HG02852 (cell line): ENCODE data around the gene RASA4.
"Not testable (repeated sequence)": the region's sequence is repeated elsewhere in the genome, so short reads cannot be mapped to it uniquely, and the experiment has no call there.

ENCODE experiments used
- ATAC-seq: cut with Tn5 transposase; IDR thresholded peaks from one replicate; pipeline ENCODE4 v1.9.1; 2021; ENCODE audit warnings: mild to moderate bottlenecking, moderate library complexity; ENCODE audit not compliant: unreplicated experiment

The RASA4 gene

GRCh38 chr7:102545288-102545687 is 71.3 kb downstream of the RASA4 start:
- not testable (repeated sequence) for ATAC-seq

- not testable (repeated sequence) for ATAC-seq
These were observed 72.2 kb downstream of the RASA4 start for GRCh38 chr7:102544372-102544771.

DNA sequence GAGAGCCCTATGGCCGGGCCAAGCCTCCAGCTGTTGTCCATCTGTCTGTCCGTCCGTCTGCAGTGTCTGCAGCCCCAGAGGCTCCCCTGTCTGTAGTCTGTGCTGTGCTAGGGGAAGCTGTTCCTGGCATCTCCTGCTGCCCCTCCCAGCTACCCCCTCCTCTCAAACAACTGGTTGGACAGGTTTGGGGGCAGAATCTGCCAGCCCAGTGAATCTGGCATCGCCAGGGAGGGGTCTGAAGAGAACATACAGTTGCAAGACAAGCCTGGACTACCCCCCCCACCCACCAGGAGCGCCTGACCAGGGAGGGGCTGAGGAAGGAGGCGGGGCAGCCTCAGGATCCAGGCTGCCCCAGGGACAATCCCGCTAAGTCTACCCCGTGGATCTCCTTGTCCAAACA is 73.0 kb downstream of the RASA4 start, which contains the start of gene UPK3BL2:
TSS of gene UPK3BL2 (minus strand) at position 101 of the 400 bp plus-strand sequence. CDS start at position 41, 60 bp downstream.
- not testable (repeated sequence) for ATAC-seq

GRCh38 chr7:102542771-102543170 is 73.8 kb downstream of the RASA4 start:
- ATAC-seq = not testable (repeated sequence)

- not testable (repeated sequence) for ATAC-seq
These were observed 74.5 kb downstream of the RASA4 start for GRCh38 chr7:102542083-102542482.

DNA sequence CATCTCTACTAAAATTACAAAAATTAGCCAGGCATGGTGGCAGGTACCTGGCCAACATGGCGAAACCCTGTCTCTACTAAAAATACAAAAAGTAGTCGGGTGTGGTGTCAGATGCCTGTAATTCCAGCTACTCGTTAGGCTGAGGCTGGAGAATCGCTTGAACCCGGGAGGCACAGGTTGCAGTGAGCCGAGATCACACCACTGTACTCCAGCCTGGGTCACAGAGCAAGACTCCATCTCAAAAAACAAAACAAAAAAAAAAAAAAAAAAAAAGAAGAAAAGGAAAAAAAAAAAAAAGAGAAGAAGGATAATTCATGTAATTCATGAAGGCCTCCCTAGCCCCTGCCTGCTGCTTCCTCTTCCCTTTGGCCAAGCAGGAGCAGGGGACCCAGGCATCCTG is 76.0 kb downstream of the RASA4 start:
- not testable (repeated sequence) for ATAC-seq

DNA sequence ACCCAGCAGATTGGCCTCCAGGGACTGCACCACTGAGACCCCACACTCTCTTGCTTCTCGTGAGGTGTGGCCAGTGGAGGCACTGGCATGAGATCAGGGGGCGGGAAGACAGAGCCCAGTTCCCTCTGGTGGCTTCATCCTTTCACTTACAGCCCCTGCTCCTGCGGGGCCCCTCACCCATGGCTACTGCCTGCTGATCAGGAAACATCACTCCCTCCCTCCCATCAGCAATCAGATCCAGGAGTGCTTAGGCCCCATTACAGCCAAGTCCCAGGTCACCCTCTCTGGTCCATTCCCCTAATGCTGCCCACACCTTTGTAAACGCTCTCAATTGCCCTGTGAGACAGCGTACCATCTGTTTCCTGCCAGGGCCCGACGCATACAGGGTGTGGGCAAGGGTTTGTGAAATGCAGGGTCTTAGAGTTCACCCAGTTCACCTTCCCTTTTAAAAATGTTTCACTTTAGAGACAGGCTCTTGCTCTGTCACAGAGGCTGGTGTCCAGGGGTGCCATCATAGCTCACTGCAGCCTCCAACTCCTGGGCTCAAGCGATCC is 81.4 kb downstream of the RASA4 start:
- ATAC-seq = not testable (repeated sequence)

DNA sequence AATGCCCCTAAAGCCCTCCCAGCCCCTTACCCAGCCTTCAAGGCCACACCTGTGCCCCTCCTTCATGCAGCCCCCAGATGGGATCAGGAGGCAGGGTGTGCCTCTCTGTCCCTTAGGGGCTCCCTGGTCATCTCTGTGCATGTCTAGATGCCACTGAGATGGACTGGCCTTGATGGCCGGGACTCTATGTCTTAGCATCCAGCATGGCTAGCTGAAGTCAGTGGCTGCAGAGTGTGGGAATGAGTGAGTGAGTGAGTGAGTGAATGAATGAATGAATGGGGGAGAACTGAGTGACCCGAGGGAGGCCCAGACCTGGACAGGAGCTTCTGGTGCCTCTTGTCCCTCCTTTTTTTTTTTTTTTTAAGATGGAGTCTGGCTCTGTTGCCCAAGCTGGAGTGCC is 84.4 kb downstream of the RASA4 start:
- ATAC-seq = not testable (repeated sequence)

GRCh38 chr7:102531583-102531982 is 85.0 kb downstream of the RASA4 start:
- not testable (repeated sequence) for ATAC-seq

GRCh38 chr7:102527822-102528793 is 88.4 kb downstream of the RASA4 start:
- not testable (repeated sequence) for ATAC-seq

DNA sequence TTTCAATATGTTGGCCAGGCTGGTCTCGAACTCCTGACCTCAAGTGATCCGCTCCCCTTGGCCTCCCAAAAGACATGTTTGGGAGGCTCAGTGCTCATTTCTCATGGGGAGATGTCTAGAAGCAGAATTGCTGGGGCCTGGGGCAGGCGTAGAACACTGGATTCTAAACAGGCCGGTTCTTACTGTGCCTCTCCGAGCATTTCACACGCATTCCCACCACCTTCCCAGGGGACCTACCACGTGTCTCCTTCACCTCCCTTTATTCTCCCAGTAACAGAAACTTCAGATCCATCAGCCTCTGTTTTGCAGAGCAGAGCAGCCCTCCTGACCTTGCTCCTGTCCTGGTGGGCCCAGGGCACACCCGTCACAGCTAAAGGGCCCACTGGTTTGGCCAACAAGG is 89.4 kb downstream of the RASA4 start:
- not testable (repeated sequence) for ATAC-seq

GRCh38 chr7:102524803-102525202 is 91.8 kb downstream of the RASA4 start:
- ATAC-seq = not testable (repeated sequence)
